ENCODE measurements around the gene GIMAP4. TPM values are rescaled to one million over a fixed set of nuclear protein-coding genes. Genes with fewer than 3 reads are reported as not detected.
"Not testable (repeated sequence)": the region's sequence is repeated elsewhere in the genome, so short reads cannot be mapped to it uniquely, and the experiment has no call there.

Gene GIMAP4
- total RNA-seq: 10 to 100 TPM; 24.6 to 52.7 (median 37.8) TPM
- 10 to 100 TPM; 19.6 to 35.6 (median 27.9) TPM for polyA plus RNA-seq
- long read RNA-seq, donor 1, transcript GIMAP4-201 (3 exons, 2,060 nt): major isoform, 7 of 7 reads
- long read RNA-seq, donor 1, partial matches to known transcripts: 0 of 7 reads
- long read RNA-seq, donor 1, other reads (novel, unspliced or antisense): 0 of 7 reads
- long read RNA-seq, donor 2, partial matches to known transcripts: 7 of 10 reads
- long read RNA-seq, donor 2, other reads (novel, unspliced or antisense): 0 of 10 reads
- long read RNA-seq, donor 3, transcript GIMAP4-201 (3 exons, 2,060 nt): major isoform, 13 of 22 reads
- long read RNA-seq, donor 3, partial matches to known transcripts: 8 of 22 reads
- long read RNA-seq, donor 3, other reads (novel, unspliced or antisense): 0 of 22 reads
- long read RNA-seq, donor 4, transcript GIMAP4-201 (3 exons, 2,060 nt): major isoform, 25 of 29 reads
- long read RNA-seq, donor 4, partial matches to known transcripts: 1 of 29 reads
- long read RNA-seq, donor 4, other reads (novel, unspliced or antisense): 0 of 29 reads
- long read RNA-seq, donor 5, transcript GIMAP4-201 (3 exons, 2,060 nt): major isoform, 41 of 50 reads
- long read RNA-seq, donor 5, transcript GIMAP4-202 (3 exons, 1,569 nt): minor isoform, 5 of 50 reads
- long read RNA-seq, donor 5, partial matches to known transcripts: 1 of 50 reads
- long read RNA-seq, donor 5, other reads (novel, unspliced or antisense): 0 of 50 reads
- long read RNA-seq, donor 6, transcript GIMAP4-201 (3 exons, 2,060 nt): major isoform, 27 of 38 reads
- long read RNA-seq, donor 6, partial matches to known transcripts: 8 of 38 reads
- long read RNA-seq, donor 6, other reads (novel, unspliced or antisense): 2 of 38 reads
- long read RNA-seq, donor 7, partial matches to known transcripts: 0 of 2 reads
- long read RNA-seq, donor 7, other reads (novel, unspliced or antisense): 0 of 2 reads
- long read RNA-seq, donor 8, transcript GIMAP4-201 (3 exons, 2,060 nt): major isoform, 7 of 8 reads
- long read RNA-seq, donor 8, partial matches to known transcripts: 0 of 8 reads
- long read RNA-seq, donor 8, other reads (novel, unspliced or antisense): 0 of 8 reads
- long read RNA-seq, donor 9, transcript GIMAP4-201 (3 exons, 2,060 nt): major isoform, 8 of 8 reads
- long read RNA-seq, donor 9, partial matches to known transcripts: 0 of 8 reads
- long read RNA-seq, donor 9, other reads (novel, unspliced or antisense): 0 of 8 reads
- long read RNA-seq, donor 10, partial matches to known transcripts: 0 of 3 reads
- long read RNA-seq, donor 10, other reads (novel, unspliced or antisense): 0 of 3 reads

DNA sequence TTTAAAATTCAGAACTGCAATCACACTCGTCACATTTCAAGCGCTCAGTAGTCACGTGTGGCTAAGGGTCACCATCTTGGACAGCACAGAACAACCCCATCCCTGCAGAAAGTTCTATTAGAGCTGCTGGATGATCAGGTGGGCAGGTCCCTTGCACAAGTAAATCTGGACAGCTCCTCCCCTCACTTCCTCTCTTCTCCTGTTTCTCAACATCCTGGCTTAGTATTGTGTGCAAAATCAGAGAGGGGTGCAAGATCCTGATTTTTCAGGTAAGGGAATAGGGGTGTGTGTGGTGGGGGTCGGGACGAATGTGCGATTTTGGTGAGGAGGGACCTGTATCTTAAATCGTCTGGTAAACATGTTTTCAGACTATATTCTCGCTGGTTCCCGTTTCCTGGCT, at the start of gene GIMAP4:
Gene GIMAP4, plus strand, starts transcription at position 222 of the 400 bp plus-strand sequence. CDS start 2,512 bp downstream, outside the sequence.
- no peaks in the 10 kb centered on the region for H3K27me3 ChIP-seq
- intact Hi-C loops (cut with DNase I): no loop called here
- WGBS, 4 donors: 37 to 49% (median 46%) methylated on average over 9 of the region's 9 CpGs
- H3K4me3 ChIP-seq: peak within 1 kb of the TSS in 3 of 4 donors; percentile 42 to 53 (median 49)
- H3K9me3 ChIP-seq (replicated peaks in 1 of 3): no peaks in the 10 kb centered on the region
- H3K36me3 ChIP-seq (replicated peaks in 1 of 2): no peaks in the 10 kb centered on the region
- H3K27ac ChIP-seq: peak within 1 kb of the TSS in 4 of 5 donors; percentile 22 to 85 (median 55)
- TF ChIP-seq, protein P1, sequence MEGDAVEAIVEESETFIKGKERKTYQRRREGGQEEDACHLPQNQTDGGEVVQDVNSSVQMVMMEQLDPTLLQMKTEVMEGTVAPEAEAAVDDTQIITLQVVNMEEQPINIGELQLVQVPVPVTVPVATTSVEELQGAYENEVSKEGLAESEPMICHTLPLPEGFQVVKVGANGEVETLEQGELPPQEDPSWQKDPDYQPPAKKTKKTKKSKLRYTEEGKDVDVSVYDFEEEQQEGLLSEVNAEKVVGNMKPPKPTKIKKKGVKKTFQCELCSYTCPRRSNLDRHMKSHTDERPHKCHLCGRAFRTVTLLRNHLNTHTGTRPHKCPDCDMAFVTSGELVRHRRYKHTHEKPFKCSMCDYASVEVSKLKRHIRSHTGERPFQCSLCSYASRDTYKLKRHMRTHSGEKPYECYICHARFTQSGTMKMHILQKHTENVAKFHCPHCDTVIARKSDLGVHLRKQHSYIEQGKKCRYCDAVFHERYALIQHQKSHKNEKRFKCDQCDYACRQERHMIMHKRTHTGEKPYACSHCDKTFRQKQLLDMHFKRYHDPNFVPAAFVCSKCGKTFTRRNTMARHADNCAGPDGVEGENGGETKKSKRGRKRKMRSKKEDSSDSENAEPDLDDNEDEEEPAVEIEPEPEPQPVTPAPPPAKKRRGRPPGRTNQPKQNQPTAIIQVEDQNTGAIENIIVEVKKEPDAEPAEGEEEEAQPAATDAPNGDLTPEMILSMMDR (IDR thresholded peaks at IDR 0.05): no peak
- no peak for TF ChIP-seq POLR2A (IDR thresholded peaks at IDR 0.05)
- no peaks in the 10 kb centered on the region for H3K4me1 ChIP-seq (replicated peaks in 1 of 2)
- peak in 4 of 7 donors; percentile 15 to 35 (median 19) for DNase-seq

DNA sequence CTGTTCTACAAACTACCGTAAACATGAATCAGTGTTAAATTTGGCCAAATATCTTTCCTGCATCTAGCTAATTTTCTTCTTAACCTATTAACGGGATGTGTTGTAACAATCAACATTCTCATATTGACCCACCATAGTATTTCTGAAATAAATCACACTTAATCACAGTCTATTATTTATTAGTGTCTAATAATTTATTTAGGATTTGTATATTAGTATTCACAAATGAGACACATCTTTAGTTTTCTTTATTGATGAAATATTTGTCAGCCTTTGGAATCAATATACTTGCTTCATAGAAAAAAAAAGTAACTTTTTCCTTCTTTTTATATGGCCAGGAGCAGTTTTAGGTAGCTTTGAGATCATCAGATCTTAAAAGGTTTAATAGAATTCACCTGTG, 47.9 kb upstream of the GIMAP4 start:
- Histone ChIP-seq H3K27ac (peak overlapping the region in 1 of 5 donors; percentile 6), H3K4me1 (replicated peaks in 1 of 2) (no peaks in the 10 kb centered on the region), H3K9me3 (replicated peaks in 1 of 3) (no peaks in the 10 kb centered on the region), H3K36me3 (replicated peaks in 1 of 2) (no peaks in the 10 kb centered on the region), H3K27me3 (no peaks in the 10 kb centered on the region), H3K4me3 (no peak overlapping the region)
- intact Hi-C loops (cut with DNase I): no loop called here
- WGBS, 4 donors: 40 to 64% (median 58%) methylated on average over 2 of the region's 2 CpGs
- TF ChIP-seq POLR2A (IDR thresholded peaks at IDR 0.05): no peak
- TF ChIP-seq, protein P1 (IDR thresholded peaks at IDR 0.05): no peak
- no peak for DNase-seq

DNA sequence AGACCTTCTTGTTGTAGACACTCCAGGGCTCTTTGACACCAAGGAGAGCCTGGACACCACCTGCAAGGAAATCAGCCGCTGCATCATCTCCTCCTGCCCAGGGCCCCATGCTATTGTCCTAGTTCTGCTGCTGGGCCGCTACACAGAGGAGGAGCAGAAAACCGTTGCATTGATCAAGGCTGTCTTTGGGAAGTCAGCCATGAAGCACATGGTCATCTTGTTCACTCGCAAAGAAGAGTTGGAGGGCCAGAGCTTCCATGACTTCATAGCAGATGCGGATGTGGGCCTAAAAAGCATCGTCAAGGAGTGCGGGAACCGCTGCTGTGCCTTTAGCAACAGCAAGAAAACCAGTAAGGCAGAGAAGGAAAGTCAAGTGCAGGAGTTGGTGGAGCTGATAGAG, 47.0 kb upstream of the GIMAP4 start:
- no peak for TF ChIP-seq POLR2A (IDR thresholded peaks at IDR 0.05)
- TF ChIP-seq, protein P1 (IDR thresholded peaks at IDR 0.05): no peak
- Histone ChIP-seq H3K4me3 (no peak overlapping the region), H3K27me3 (no peaks in the 10 kb centered on the region), H3K36me3 (replicated peaks in 1 of 2) (no peaks in the 10 kb centered on the region), H3K9me3 (replicated peaks in 1 of 3) (no peaks in the 10 kb centered on the region), H3K4me1 (replicated peaks in 1 of 2) (no peaks in the 10 kb centered on the region), H3K27ac (no peak overlapping the region)
- intact Hi-C loops (cut with DNase I): no loop called here
- WGBS, 4 donors: 72 to 81% (median 74%) methylated on average over 8 of the region's 8 CpGs
- DNase-seq: no peak

DNA sequence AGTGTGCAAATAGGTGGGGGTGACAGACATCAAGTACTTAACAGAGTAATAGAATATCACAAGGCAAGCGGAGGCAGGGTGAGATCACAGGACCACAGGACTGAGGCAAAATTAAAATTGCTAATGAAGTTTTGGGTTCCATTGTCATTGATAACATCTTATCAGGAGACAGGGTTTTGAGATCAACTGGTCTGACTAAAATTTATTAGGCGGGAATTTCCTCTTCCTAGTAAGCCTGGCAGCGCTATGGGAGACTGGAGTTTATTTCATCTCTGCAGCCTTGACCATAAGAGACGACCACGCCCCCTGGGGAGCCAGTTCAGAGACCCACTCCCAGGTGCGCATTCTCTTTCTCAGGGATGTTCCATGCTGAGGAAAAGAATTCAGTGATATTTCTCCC, 44.3 kb upstream of the GIMAP4 start:
- H3K27ac ChIP-seq; H3K4me1 ChIP-seq (replicated peaks in 1 of 2); DNase-seq; H3K4me3 ChIP-seq; H3K27me3 ChIP-seq; H3K9me3 ChIP-seq (replicated peaks in 1 of 3); intact Hi-C loops (cut with DNase I); H3K36me3 ChIP-seq (replicated peaks in 1 of 2): not testable (repeated sequence)
- WGBS, 4 donors: 47 to 67% (median 59%) methylated on average over 6 of the region's 6 CpGs

Data from adrenal gland (tissue), 19 donors.